Esophagus muscularis mucosa (tissue), 4 donors: ENCODE results near the gene MANBA. TPM values are rescaled to one million over a fixed set of nuclear protein-coding genes. Genes with fewer than 3 reads are reported as not detected.
A peak's percentile ranks its signal among the peaks of the same experiment; 100 is the strongest.

Experiments used
- DNase-seq: peaks from one replicate; pipeline ENCODE4 v3.0.0-alpha.2; 2017; ENCODE audit errors: extremely low spot score
- H3K27ac ChIP-seq, 4 donors: fragments of 200-600 bp; sonication (generic); replicated peaks in 1 of 4; 1 replicate in 3 of 4; 2 replicates in 1 of 4; pipeline ENCODE4 v1.5.1; 2016 to 2019; ENCODE audit warnings: mild to moderate bottlenecking in 1 of 4
- H3K27me3 ChIP-seq, 4 donors: fragments of 200-600 bp; sonication (generic); one replicate each; pipeline versions ENCODE4 v1.5.1 to v1.6.0; 2016 to 2019
- H3K36me3 ChIP-seq, 4 donors: fragments of 200-600 bp; sonication (generic); one replicate each; pipeline ENCODE4 v1.5.1; 2016 to 2019
- H3K4me1 ChIP-seq, 4 donors: fragments of 200-600 bp; sonication (generic); one replicate each; pipeline ENCODE4 v1.5.1; 2016 to 2019
- H3K4me3 ChIP-seq, 4 donors: fragments of 200-600 bp; sonication (generic); 1 replicate in 2 of 4; 2 replicates in 2 of 4; pipeline ENCODE4 v1.5.1; 2016 to 2019; ENCODE audit warnings: mild to moderate bottlenecking in 4 of 4, moderate library complexity in 1 of 4
- H3K9me3 ChIP-seq, 4 donors: fragments of 200-600 bp; sonication (generic); 1 replicate in 3 of 4; 2 replicates in 1 of 4; pipeline ENCODE4 v1.5.1; 2016 to 2019
- CTCF ChIP-seq, 3 experiments: fragments of 200-600 bp in 2 of 3; fragments of 450-650 bp in 1 of 3; sonication (generic) in 2 of 3; IDR thresholded peaks; one replicate each; pipeline ENCODE4 v1.5.1; 2017 to 2019; ENCODE audit warnings: antibody characterized with exemption in 3 of 3, mild to moderate bottlenecking in 2 of 3, moderate library complexity in 1 of 3
- EP300 ChIP-seq: sonication (generic); formaldehyde crosslinking; IDR thresholded peaks from one replicate; pipeline ENCODE4 v1.6.1; 2017; ENCODE audit warnings: antibody characterized with exemption
- POLR2A ChIP-seq: fragments of 450-650 bp; IDR thresholded peaks from one replicate; pipeline ENCODE4 v1.6.1; 2017; ENCODE audit warnings: antibody characterized with exemption, moderate library complexity, mild to moderate bottlenecking, low read depth
- POLR2AphosphoS5 ChIP-seq, 2 donors: sonication (generic); formaldehyde crosslinking; IDR thresholded peaks; one replicate each; pipeline ENCODE4 v1.6.1; 2017; ENCODE audit warnings: antibody characterized with exemption in 2 of 2
- WGBS: methylation state at CpG from one replicate; pipeline ENCODE4 v1.1.5; 2018; 5-methylcytosine and 5-hydroxymethylcytosine counted together
- intact Hi-C: fragments of 100-400 bp; cut with DNase I; formaldehyde crosslinking; loops from one replicate; pipeline ENCODE4 v1.15.1; 2023
- total RNA-seq, 4 donors: library from RNA; depleted of rRNA; stranded (reverse); fragments of >200 nt; gene quantifications; one replicate each; pipeline versions ENCODE4 v1.1.0 to v1.2.1, GENCODE V29; 2016

The MANBA gene
- total RNA-seq, 4 donors from 2014 or later = 22.1 to 24.9 (median 24.5) TPM

- WGBS = 79% methylated on average over 5 of the region's 5 CpGs
- Histone ChIP-seq H3K27me3 (no peaks in the 10 kb centered on the region), H3K4me1 (peaks cover 0 to 13% (median 7%) of the 10 kb centered on the region in 4 donors), H3K4me3 (no peak overlapping the region), H3K9me3 (no peaks in the 10 kb centered on the region), H3K27ac (no peak overlapping the region), H3K36me3 (peaks cover 0 to 4% (median 0%) of the 10 kb centered on the region in 4 donors)
- DNase-seq = peak; percentile 66
- TF ChIP-seq POLR2AphosphoS5 (IDR thresholded peaks at IDR 0.05) = no peak
- no peak for TF ChIP-seq CTCF (IDR thresholded peaks at IDR 0.05)
- no peak for TF ChIP-seq POLR2A
- no peak for TF ChIP-seq EP300
- intact Hi-C loops = no loop called here
Observed at GRCh38 chr4:102734591-102735385, 26.0 kb downstream of the MANBA start.

DNA sequence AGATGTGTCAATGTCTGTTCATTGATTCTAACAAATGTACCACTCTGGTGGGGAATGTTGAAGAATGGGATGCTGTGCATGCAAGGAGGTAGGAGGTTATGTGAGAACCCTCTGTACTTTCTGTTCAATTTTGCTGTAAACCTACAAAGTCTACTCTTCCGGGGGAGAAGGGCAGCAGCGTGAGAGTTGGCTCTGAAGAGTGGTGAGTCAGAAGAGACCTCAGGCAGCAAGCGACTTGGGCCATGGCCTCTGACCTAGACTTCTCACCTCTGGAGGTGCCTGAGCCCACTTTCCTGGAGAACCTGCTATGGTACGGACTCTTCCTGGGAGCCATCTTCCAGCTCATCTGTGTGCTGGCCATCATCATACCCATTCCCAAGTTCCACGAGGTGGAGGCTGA is 26.7 kb downstream of the MANBA start:
- intact Hi-C loops = no loop called here
- WGBS = 85% methylated on average over 5 of the region's 5 CpGs

DNA sequence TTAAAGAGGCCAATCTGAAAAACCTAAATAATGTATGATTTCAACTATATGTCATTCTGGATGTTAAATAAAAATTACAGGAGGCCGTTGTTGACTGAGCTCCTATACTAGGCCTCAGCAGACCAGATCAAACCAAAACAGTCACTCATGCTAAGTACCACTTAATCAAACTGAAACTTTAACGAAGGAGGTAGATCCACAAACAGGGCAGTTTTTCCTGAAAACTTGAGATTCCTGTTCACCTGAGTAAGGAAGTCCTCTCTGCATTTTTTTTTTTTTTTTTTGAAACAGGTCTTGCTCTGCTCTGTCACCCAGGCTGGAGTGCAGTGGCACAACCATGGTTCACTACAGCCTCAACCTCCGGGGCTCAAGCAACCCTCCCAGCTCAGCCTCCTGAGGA is 27.7 kb downstream of the MANBA start:
- Histone ChIP-seq H3K27ac (no peak overlapping the region), H3K4me3 (no peak overlapping the region), H3K9me3 (no peaks in the 10 kb centered on the region)

More for the DNA sequence above, 26.7 kb downstream of the MANBA start:
- H3K4me1 ChIP-seq = peaks cover 0 to 13% (median 8%) of the 10 kb centered on the region in 4 donors
- H3K27ac ChIP-seq = no peak overlapping the region
- no peaks in the 10 kb centered on the region for H3K27me3 ChIP-seq
- no peaks in the 10 kb centered on the region for H3K9me3 ChIP-seq
- DNase-seq = peak; percentile 60
- no peak overlapping the region for H3K4me3 ChIP-seq
- TF ChIP-seq POLR2A (no peak), POLR2AphosphoS5 (IDR thresholded peaks at IDR 0.05) (no peak), EP300 (no peak), CTCF (IDR thresholded peaks at IDR 0.05) (no peak)
- peaks cover 0 to 4% (median 0%) of the 10 kb centered on the region in 4 donors for H3K36me3 ChIP-seq

DNA sequence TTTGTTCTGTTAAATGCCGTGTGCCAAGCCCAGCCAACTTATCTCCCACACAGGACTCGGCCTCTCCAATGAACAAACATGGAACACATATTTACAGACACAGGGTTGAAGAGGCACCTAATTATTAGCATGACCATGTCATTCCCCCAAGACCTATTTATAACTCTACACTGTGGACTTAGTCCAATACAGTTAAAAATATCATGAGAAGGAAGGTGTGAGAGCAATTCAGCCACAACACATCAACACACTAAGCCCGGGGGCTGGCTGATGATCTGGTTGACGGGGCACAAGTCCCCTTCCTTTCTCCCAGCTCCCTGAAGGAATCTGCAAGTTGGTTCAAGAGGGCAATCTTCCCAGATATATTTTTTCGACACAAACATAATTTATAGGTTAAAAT is 28.1 kb downstream of the MANBA start:
- Histone ChIP-seq H3K4me1 (peaks cover 0 to 13% (median 8%) of the 10 kb centered on the region in 4 donors), H3K27ac (no peak overlapping the region), H3K4me3 (no peak overlapping the region), H3K27me3 (no peaks in the 10 kb centered on the region), H3K9me3 (no peaks in the 10 kb centered on the region), H3K36me3 (peaks cover 0 to 4% (median 0%) of the 10 kb centered on the region in 4 donors)
- intact Hi-C loops = no loop called here
- peak; percentile 75 for DNase-seq
- WGBS = 75% methylated on average over 5 of the region's 5 CpGs
- TF ChIP-seq POLR2A (no peak), CTCF (IDR thresholded peaks at IDR 0.05) (no peak), POLR2AphosphoS5 (IDR thresholded peaks at IDR 0.05) (no peak), EP300 (no peak)

More for the DNA sequence above, 27.7 kb downstream of the MANBA start:
- TF ChIP-seq CTCF (IDR thresholded peaks at IDR 0.05) = no peak
- TF ChIP-seq EP300 = no peak
- TF ChIP-seq POLR2A = no peak
- TF ChIP-seq POLR2AphosphoS5 (IDR thresholded peaks at IDR 0.05) = no peak
- H3K27me3 ChIP-seq = no peaks in the 10 kb centered on the region
- H3K36me3 ChIP-seq = peaks cover 0 to 4% (median 0%) of the 10 kb centered on the region in 4 donors
- intact Hi-C loops = no loop called here
- no peak for DNase-seq
- WGBS = 94% methylated on average over 3 of the region's 3 CpGs
- peaks cover 0 to 13% (median 8%) of the 10 kb centered on the region in 4 donors for H3K4me1 ChIP-seq
